Activated T-helper 1 cell treated with anti-CD3 and anti-CD28 coated beads, Interleukin-2, amount 50 U/mL, for 16 hours (primary cell): Measurements from ENCODE around the gene ADGRA3.

Experiments
- DNase-seq, 2 donors: peaks; one replicate each; pipeline ENCODE4 v3.0.0-alpha.2; 2020; ENCODE audit warnings: low read depth in 1 of 2, low spot score in 1 of 2

The ADGRA3 gene

GRCh38 chr4:22515888-22516541 is at the start of gene ADGRA3:
Gene ADGRA3, minus strand, starts transcription at chr4:22516066. Its CDS starts 282 bp downstream, at chr4:22515784.
- no peak for DNase-seq

DNA sequence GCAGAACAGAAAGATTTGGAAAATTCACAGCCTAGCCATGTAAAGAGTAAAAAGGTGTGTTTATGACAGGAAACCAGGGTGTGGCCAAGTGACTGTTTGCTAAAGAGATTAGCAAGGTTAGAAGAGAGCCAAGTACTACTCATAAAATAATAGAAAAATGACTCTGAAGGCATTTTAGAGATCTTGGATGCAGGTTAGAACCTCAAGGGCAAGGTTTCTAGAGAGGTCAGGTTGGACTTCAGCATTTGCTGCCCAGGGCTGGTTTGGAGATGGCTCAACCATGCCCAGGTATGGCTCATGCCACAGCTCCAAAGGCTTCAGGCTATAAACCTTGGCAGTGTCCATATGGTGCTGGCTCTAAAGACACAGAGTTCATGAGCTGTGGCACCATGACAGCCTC is 40.6 kb upstream of the ADGRA3 start:
- DNase-seq: no peak

DNA sequence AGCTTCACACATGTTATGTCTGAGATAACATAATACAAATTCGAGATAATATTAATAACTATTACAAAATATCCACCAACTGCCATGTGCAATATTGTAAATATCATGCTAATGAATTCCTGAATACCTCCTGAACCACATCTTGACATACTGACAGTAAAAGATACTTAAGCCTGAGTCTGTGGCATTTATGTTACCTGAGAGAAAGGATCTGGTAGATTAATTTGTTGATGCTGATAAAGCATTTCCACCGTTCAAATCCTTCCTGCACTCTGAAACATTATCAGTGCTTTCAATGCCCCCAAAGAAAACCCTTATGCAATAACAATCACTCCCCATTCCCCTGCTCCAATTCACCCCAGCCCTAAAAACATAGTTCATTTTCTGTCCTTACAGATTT is 38.8 kb upstream of the ADGRA3 start:
- no peak for DNase-seq

- DNase-seq: no peak
These were observed 37.7 kb upstream of the ADGRA3 start for GRCh38 chr4:22553560-22553959.

DNA sequence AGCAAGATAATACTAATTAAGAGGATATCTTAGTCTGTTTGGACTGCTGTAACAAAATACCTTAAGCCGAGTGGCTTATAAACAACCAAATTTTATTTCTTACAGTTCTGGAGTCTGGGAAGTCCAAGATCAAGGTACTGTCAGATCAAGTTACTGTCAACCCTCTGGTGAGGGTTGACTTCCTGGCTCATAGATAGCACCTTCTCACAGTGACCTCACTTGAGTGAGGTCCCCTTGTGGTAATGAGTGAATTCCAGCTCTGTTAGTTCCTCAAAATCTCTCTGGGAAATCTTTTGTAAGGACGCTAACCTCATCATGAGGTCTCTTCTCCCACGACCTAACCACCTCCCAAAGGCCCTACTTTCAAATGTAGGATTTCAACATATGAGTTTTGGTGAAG is 36.9 kb upstream of the ADGRA3 start:
- no peak for DNase-seq

DNA sequence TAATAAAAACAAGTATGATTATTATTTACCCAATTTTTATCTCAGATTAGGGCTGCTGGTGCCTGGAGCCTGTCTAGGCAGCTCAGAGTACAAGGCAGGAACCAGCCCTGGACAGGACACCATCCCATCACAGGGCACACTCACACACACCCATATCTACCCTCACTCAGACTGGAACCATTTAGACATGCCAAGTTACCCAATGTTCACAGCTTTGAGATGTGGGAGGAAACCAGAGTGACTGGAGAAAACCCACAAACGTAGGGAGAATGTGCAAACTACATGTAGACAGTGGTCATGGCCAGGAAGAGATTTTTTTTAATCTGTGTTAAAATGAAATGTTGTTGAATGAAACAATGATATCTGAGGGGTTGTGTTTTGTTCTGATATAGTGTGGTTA is 35.7 kb upstream of the ADGRA3 start:
- DNase-seq: no peak

GRCh38 chr4:22546299-22546698 is 30.4 kb upstream of the ADGRA3 start:
- DNase-seq: no peak

GRCh38 chr4:22539251-22539650 is 23.4 kb upstream of the ADGRA3 start:
- no peak for DNase-seq

DNA sequence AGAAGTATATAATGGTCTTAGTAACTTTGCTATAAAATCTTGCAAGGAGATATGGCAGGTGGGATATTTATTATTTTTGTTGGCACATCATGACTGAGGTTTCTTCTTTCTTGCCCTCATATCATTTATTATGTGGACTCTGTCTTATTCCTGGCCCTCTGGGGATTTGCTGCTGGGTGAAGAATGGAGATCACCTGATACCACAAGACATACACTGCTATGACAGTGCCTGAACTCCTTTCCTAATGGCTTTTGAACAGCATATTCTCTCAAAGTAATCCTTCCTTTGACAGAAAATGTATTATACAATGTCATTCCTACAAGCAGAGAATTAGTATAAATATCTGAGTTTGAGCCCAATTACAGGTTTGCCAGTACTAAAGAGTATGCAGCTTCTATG is 22.0 kb upstream of the ADGRA3 start:
- no peak for DNase-seq

GRCh38 chr4:22534374-22534773 is 18.5 kb upstream of the ADGRA3 start:
- DNase-seq: no peak

GRCh38 chr4:22532896-22533295 is 17.0 kb upstream of the ADGRA3 start:
- no peak for DNase-seq

DNA sequence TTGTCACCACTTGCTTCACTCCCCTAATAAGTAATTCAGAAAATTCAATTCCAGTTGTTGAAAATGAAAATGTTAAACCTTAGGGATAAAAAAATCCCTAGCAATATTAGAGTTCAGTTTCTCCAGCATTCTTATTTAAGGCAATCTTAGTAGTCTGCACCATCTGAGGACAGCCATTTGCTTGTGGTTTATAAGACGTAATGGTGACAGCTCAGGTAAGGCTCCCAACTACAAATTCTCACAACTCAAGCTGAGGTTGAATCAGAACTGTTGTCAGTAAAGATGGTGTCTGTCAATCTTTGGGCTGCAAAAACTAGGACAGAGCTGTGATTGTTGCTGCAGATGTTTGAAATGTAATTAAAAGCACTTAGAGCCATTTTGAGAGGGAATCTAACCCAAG is 16.3 kb upstream of the ADGRA3 start:
- no peak for DNase-seq

DNA sequence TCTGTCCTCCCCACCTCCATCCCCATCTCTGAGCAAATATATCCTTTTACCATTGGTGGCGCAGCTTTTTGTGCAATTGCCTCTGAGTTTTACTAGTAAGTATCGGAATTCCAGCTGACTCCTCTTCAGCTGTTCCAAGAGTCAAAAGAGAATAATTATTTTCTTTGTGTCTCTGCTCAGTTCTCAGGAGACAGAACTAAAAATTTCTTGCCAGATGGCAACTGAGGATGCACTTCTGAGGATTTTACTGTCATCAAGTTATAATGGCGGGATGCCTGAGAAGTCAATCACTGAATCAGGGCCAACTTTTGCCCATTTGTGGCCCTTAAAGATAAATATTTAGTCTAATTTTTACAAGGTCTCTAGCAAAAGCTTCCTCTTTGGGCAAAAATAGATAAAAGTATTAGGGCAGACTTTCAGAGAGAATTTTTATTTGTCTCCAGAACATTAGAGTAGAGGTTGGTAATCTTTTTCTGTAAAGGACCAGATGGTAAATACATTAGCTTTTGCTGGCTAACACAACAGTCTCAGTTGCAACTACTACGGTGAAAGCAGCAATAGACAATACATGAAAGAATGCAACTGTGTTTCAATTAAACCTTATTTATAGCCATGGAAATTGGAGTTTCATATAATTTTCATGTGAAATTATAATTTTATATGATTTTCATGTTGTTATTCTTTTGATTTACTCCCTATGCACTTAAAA is 15.6 kb upstream of the ADGRA3 start:
- no peak for DNase-seq

DNA sequence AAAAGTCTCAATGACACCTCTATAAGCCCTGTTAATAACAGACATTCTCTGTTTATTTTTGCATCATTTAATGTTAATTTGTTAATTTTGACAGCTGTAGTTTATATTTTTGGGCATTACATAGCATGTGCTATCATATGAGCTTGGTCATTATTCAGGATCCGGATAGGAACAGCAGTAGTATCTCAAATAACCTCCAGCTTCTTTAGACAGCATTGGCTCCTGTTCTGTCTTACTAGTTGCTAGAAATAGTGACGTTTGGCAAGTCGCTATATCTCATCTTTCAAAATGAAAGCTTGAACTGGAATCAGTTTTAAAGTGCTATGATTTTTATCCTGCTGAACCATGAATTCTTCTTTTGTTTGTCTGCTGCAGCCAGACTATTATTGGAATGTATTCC is 9.0 kb upstream of the ADGRA3 start:
- no peak for DNase-seq

- DNase-seq: no peak
These were observed 7.0 kb upstream of the ADGRA3 start for GRCh38 chr4:22522706-22523501.

DNA sequence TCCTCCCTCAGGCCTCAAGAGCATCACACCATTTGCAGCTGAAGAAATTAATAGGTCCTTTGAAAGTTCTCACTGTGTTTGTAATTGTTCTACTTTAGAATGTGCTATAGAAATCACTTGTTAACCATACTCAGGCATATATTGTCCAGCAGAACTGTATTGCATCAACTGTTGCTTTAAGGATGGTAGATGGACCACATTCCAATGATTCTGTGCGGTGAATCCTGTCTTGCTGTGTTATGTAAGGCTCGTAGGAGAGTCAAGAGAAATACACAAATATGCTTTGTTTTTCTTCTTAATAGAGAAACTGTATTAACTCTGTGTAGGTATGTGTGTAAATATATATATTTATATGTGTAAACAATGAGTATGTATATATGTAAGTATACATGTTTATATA is 6.3 kb upstream of the ADGRA3 start:
- no peak for DNase-seq

- DNase-seq: no peak
These were observed 5.4 kb upstream of the ADGRA3 start for GRCh38 chr4:22521240-22521639.

DNA sequence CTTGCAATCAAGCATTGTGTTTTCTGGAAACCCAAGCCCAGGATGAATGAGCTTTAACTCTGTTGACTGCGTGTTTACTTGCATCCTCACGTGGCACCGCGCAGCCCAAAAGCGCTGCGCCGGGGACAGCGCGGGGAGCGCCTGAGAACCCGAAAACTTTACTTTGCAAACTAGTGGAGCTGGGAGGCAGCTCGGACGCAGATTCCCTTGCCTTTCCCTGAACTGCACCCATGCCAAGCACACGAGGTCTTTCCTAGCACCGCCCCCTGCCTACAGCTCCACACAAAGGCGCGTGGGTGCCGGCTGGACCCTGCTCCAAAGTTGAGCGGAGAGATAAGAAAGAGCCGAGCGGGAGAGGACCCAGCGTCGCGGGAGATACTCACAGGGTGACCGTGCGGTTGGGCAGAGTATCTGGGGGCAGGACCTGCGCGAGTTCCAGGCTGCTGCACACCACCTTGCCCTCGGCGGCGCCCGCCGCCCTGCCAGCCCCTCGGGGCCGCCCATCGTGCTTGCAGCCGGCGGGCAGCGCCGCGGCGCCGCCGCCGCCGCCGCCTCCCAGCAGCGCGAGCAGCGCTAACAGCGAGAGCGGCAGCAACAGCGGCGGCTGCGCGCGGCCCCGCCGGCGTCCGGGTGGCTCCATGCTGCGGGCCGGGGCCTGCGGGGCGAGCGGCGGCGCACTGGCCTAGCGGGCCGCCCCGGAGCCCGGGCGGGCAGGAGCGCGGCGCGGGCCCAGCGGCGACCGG is 550 bp downstream of the ADGRA3 start:
- no peak for DNase-seq

DNA sequence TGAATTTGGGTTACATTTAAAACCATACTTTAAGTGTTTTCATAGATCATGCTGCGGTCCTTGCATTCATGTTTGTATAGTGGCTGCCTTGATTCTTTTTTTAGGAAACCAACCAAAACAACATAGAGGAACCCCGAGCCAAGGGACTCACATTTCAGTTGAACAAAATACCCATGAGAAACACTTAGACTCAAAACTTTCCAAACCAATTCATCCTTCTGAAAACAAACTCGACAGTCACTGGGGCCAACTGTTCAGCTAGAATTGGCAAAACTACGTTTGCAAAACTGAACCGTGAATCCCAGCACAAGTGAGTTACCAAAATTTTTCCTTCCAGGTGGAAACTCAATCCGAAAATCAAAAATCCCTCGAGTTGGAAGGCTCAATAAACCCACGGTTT is 1.4 kb downstream of the ADGRA3 start:
- no peak for DNase-seq

GRCh38 chr4:22514001-22514400 is 1.9 kb downstream of the ADGRA3 start:
- no peak for DNase-seq

DNA sequence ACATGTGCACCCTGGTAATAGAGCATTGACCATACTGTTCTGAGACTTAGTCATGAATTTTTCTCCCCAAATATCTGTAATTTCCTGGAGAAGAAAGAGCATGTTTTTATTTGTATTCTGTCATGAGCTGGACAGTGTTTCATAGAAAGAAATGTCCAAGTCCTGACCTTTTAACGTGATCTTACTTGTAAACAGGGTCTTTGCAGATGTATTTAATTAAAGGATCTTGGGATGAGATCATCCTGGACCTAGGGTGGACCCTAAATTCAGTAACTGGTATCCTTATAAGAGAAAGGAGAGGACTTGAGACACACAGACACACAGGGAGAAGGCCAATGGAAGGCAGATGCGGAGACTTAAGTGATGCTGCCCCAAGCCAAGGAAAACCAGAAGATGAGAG is 3.6 kb downstream of the ADGRA3 start:
- DNase-seq: no peak

GRCh38 chr4:22510750-22511149 is 5.1 kb downstream of the ADGRA3 start:
- no peak for DNase-seq
